HepG2 (cell line): ENCODE results near the gene MAN2A1. TPM values are rescaled to one million over a fixed set of nuclear protein-coding genes. Genes with fewer than 3 reads are reported as not detected.

Experiments
- ATAC-seq: fragments of 200-7000 bp; cut with Tn5 transposase; 3 replicates; pipeline ENCODE4 v1.9.1; 2020; ENCODE audit warnings: mild to moderate bottlenecking, moderate library complexity
- BruUV-seq: library from RNA; stranded (reverse); fragments of 400-500 nt; replicated peaks from 2 replicates; lab custom pipeline; 2021; lab: Mats Ljungman, UMichigan
- CTCF ChIA-PET: fragments of 300-600 bp; formaldehyde crosslinking; extraction: SDS; loops from one replicate; lab custom pipeline; 2021; ENCODE audit warnings: low total read pairs, inconsistent platforms, low intra/inter-chr PET ratio; lab: Yijun Ruan, JAX
- POLR2A ChIA-PET: fragments of 350-600 bp; sonication (Branson Sonifier 250); formaldehyde crosslinking; loops from one replicate; lab custom pipeline; 2020; ENCODE audit warnings: antibody characterized with exemption, inconsistent platforms; lab: Yijun Ruan, JAX
- DNase-seq: peaks from one replicate; pipeline ENCODE4 v3.0.0-alpha.2; 2015; ENCODE audit warnings: low spot score
- FAIRE-seq: peaks from 3 replicates; lab custom pipeline; 2011; peaks lifted over from hg19 to GRCh38; lab: Jason Lieb, UNC
- H2AFZ ChIP-seq: one replicate; pipeline ENCODE4 v1.6.1; 2011; ENCODE audit warnings: low read length, inconsistent platforms
- H3K27ac ChIP-seq: fragments of 300-600 bp; 3 replicates; pipeline ENCODE4 v1.8.0; 2011; ENCODE audit warnings: mixed run types, mild to moderate bottlenecking, mixed read lengths, low read length, inconsistent platforms; ENCODE audit not compliant: insufficient read depth; ENCODE audit errors: extremely low read length
- H3K27me3 ChIP-seq, 2 experiments: fragments of 200-600 bp in 1 of 2; 2 replicates in 1 of 2; 3 replicates in 1 of 2; pipeline versions ENCODE4 v1.6.0 to v1.8.0; 2011; ENCODE audit warnings: low read length in 2 of 2, mild to moderate bottlenecking in 2 of 2, moderate library complexity in 2 of 2, inconsistent platforms in 1 of 2; ENCODE audit not compliant: insufficient read depth in 2 of 2, control insufficient read depth in 1 of 2
- H3K36me3 ChIP-seq, 2 experiments: fragments of 200-600 bp in 1 of 2; replicated peaks in 1 of 2; 2 replicates in 1 of 2; 3 replicates in 1 of 2; pipeline versions ENCODE4 v1.5.1 to v1.8.0; 2011; ENCODE audit warnings: low read length in 2 of 2, inconsistent platforms in 1 of 2; ENCODE audit not compliant: insufficient read depth in 2 of 2, control insufficient read depth in 1 of 2
- H3K4me1 ChIP-seq: 2 replicates; pipeline ENCODE4 v1.5.1; 2012; ENCODE audit warnings: low read length, inconsistent platforms; ENCODE audit not compliant: insufficient read depth
- H3K4me2 ChIP-seq: 2 replicates; pipeline ENCODE4 v1.6.0; 2011; ENCODE audit warnings: low read depth, low read length, inconsistent platforms
- H3K4me3 ChIP-seq, 3 experiments: fragments of 200-600 bp in 1 of 3; sonication (generic), shearing (Covaris generic) in 1 of 3; replicated peaks in 1 of 3; 2 replicates each; pipeline ENCODE4 v1.5.1; 2011 to 2016; ENCODE audit warnings: low read length in 3 of 3, inconsistent platforms in 2 of 3, low read depth in 2 of 3, mild to moderate bottlenecking in 2 of 3, control low read depth in 1 of 3, mixed read lengths in 1 of 3; ENCODE audit not compliant: insufficient read depth in 1 of 3
- H3K79me2 ChIP-seq: one replicate; pipeline ENCODE4 v1.6.1; 2011; ENCODE audit warnings: low read length, inconsistent platforms; ENCODE audit not compliant: insufficient read depth
- H3K9ac ChIP-seq: 2 replicates; pipeline ENCODE4 v1.6.0; 2011; ENCODE audit warnings: mild to moderate bottlenecking, low read depth, low read length, inconsistent platforms; ENCODE audit not compliant: insufficient read depth
- H3K9me3 ChIP-seq: 2 replicates; pipeline ENCODE4 v1.5.1; 2012; ENCODE audit warnings: mild to moderate bottlenecking, low read length
- H4K20me1 ChIP-seq: 2 replicates; pipeline ENCODE4 v1.6.0; 2011; ENCODE audit warnings: inconsistent platforms, mild to moderate bottlenecking, low read length, moderate library complexity; ENCODE audit not compliant: insufficient read depth
- ARID3A ChIP-seq: IDR thresholded peaks from 2 replicates; pipeline ENCODE4 v1.6.1; 2012; ENCODE audit warnings: low read depth, low read length, improper control_type of control experiment
- ASH2L ChIP-seq: fragments of 300-600, 200-600 bp; sonication (generic); IDR thresholded peaks from 2 replicates; pipeline ENCODE4 v1.7.0; 2017; ENCODE audit warnings: low read depth, mild to moderate bottlenecking, moderate library complexity, mixed read lengths, low read length; ENCODE audit not compliant: insufficient read length
- CSRNP1 ChIP-seq: sonication (generic); formaldehyde crosslinking; IDR thresholded peaks from 2 replicates; pipeline ENCODE4 v1.8.1; 2023; ENCODE audit warnings: mild to moderate bottlenecking, missing genetic modification reagents
- EEA1 ChIP-seq: sonication (generic); formaldehyde crosslinking; IDR thresholded peaks from 2 replicates; pipeline ENCODE4 v1.5.1; 2020; ENCODE audit warnings: mild to moderate bottlenecking, missing genetic modification reagents, borderline replicate concordance
- ELF3 ChIP-seq: IDR thresholded peaks from 2 replicates; pipeline ENCODE4 v1.6.1; 2016; ENCODE audit warnings: missing genetic modification reagents, missing compliant biosample characterization
- KDM4B ChIP-seq: sonication (generic); formaldehyde crosslinking; IDR thresholded peaks from 2 replicates; pipeline ENCODE4 v1.4.0; 2020; ENCODE audit warnings: missing genetic modification reagents
- KDM5A ChIP-seq: fragments of 200-600 bp; sonication (generic); IDR thresholded peaks from 2 replicates; pipeline ENCODE4 v1.7.0; 2018; ENCODE audit warnings: antibody characterized with exemption, mild to moderate bottlenecking, low read length, borderline replicate concordance
- MATR3 ChIP-seq: sonication (generic); formaldehyde crosslinking; IDR thresholded peaks from 2 replicates; pipeline ENCODE4 v1.4.0; 2020; ENCODE audit warnings: missing genetic modification reagents
- MXD3 ChIP-seq: IDR thresholded peaks from 2 replicates; pipeline ENCODE4 v1.6.1; 2016; ENCODE audit warnings: mild to moderate bottlenecking, missing biosample characterization, missing genetic modification reagents
- SP5 ChIP-seq: IDR thresholded peaks from 2 replicates; pipeline ENCODE4 v1.6.1; 2016; ENCODE audit warnings: low read depth, borderline replicate concordance
- WIZ ChIP-seq: sonication (generic); formaldehyde crosslinking; IDR thresholded peaks from 2 replicates; pipeline ENCODE4 v1.5.1; 2020; ENCODE audit warnings: mild to moderate bottlenecking, missing genetic modification reagents
- ZFP91 ChIP-seq: sonication (generic); formaldehyde crosslinking; IDR thresholded peaks from 2 replicates; pipeline ENCODE4 v1.9.0; 2022; ENCODE audit warnings: missing genetic modification reagents, mild to moderate bottlenecking, borderline replicate concordance
- ZMYM2 ChIP-seq: sonication (generic); formaldehyde crosslinking; IDR thresholded peaks from 2 replicates; pipeline ENCODE4 v1.8.0; 2022; ENCODE audit warnings: mild to moderate bottlenecking, missing genetic modification reagents
- ZNF205 ChIP-seq: IDR thresholded peaks from 2 replicates; pipeline ENCODE4 v1.6.1; 2018; ENCODE audit warnings: missing biosample characterization, missing genetic modification reagents
- ZNF251 ChIP-seq: sonication (generic); formaldehyde crosslinking; IDR thresholded peaks from 2 replicates; pipeline ENCODE4 v1.9.0; 2021; ENCODE audit warnings: mild to moderate bottlenecking, missing genetic modification reagents
- ZNF331 ChIP-seq: sonication (generic); formaldehyde crosslinking; IDR thresholded peaks from 2 replicates; pipeline ENCODE4 v1.4.0; 2020; ENCODE audit warnings: missing genetic modification reagents
- ZNF382 ChIP-seq: sonication (generic); formaldehyde crosslinking; IDR thresholded peaks from 2 replicates; pipeline ENCODE4 v1.5.0; 2020; ENCODE audit warnings: missing genetic modification reagents, mild to moderate bottlenecking, borderline replicate concordance
- ZNF567 ChIP-seq: sonication (generic); formaldehyde crosslinking; IDR thresholded peaks from 2 replicates; pipeline ENCODE4 v1.8.1; 2023; ENCODE audit warnings: mild to moderate bottlenecking, missing genetic modification reagents, borderline replicate concordance
- in situ Hi-C: cut with HindIII; loops from 2 replicates; pipeline ENCODE4 v1.10.0; 2017; ENCODE audit warnings: low pct_unique_long_range_greater_than_20kb; ENCODE audit not compliant: extremely low pct_ligation_motif_present
- intact Hi-C: fragments of 100-400 bp; cut with micrococcal nuclease; formaldehyde crosslinking; loops from one replicate; pipeline ENCODE4 v1.10.0; 2022; ENCODE audit not compliant: unreplicated experiment
- polyA plus RNA-seq, 8 experiments: library from polyadenylated mRNA; depleted of rRNA in 3 of 8; stranded (reverse) in 7 of 8; unstranded in 1 of 8; fragments of >200 nt; fragmentation: Illumina TruSeq in 4 of 8; extraction: Trizol in 4 of 8; gene quantifications; 2 replicates each; pipeline versions ENCODE4 v1.2.1 to v1.2.3, GENCODE V29; 2011 to 2016; ENCODE audit warnings: low read depth in 4 of 8, missing spikeins in 1 of 8, mixed read lengths in 1 of 8; ENCODE audit not compliant: insufficient read depth in 1 of 8
- total RNA-seq, 5 experiments: library from RNA; depleted of rRNA; stranded (reverse); fragments of >200 nt; fragmentation: Illumina TruSeq; extraction: Trizol; gene quantifications; 2 replicates each; pipeline ENCODE4 v1.2.3, GENCODE V29; 2016; ENCODE audit warnings: low read depth in 1 of 5

Gene MAN2A1
- total and polyA plus RNA-seq, 2 of the 13 experiments (the other 11 are each of a cell fraction or from before 2014, with no cell fraction given) = 56.2 to 80.5 TPM

- TF ChIP-seq ZFP91 (CRISPR knock-in tag) (no peak), ELF3 (CRISPR knock-in tag) (no peak), EEA1 (CRISPR knock-in tag) (no peak), ZNF567 (CRISPR knock-in tag) (no peak)
Measured at GRCh38 chr5:109757490-109757889, 67.8 kb downstream of the MAN2A1 start (continued).

- ATAC-seq (no peak), DNase-seq (no peak), FAIRE-seq (no peak)
- TF ChIP-seq CSRNP1 (CRISPR knock-in tag) = no peak
- TF ChIP-seq ARID3A = no peak
- TF ChIP-seq ZNF251 (CRISPR knock-in tag) = no peak
- no peak for TF ChIP-seq ZNF205 (CRISPR knock-in tag)
- no peak for TF ChIP-seq ZNF382
- TF ChIP-seq ASH2L = no peak
- TF ChIP-seq ZMYM2 (CRISPR knock-in tag) = no peak
- TF ChIP-seq MXD3 = no peak
- no peak for TF ChIP-seq KDM4B (CRISPR knock-in tag)
- no peak for TF ChIP-seq MATR3 (CRISPR knock-in tag)
- no peak for TF ChIP-seq KDM5A
- no peak for TF ChIP-seq WIZ (CRISPR knock-in tag)
- no peak for TF ChIP-seq SP5 (CRISPR knock-in tag)
- no peak for TF ChIP-seq ZNF331
- no peak overlapping the region for H3K9ac ChIP-seq
- no peak overlapping the region for H2AFZ ChIP-seq
- no peaks in the 10 kb centered on the region for H4K20me1 ChIP-seq
- H3K4me3 ChIP-seq = no peak overlapping the region
- ChIA-PET POLR2A (no interaction called here), CTCF (no interaction called here)
- H3K27ac ChIP-seq = no peak overlapping the region
- H3K27me3 ChIP-seq = no peaks in the 10 kb centered on the region
- H3K36me3 ChIP-seq = peaks cover 10 to 20% of the 10 kb centered on the region in 2 experiments
- no TSS peak for BruUV-seq
- H3K4me1 ChIP-seq = no peaks in the 10 kb centered on the region
- in situ Hi-C loops (no loop called here), intact Hi-C loops (no loop called here)
- no peak overlapping the region for H3K4me2 ChIP-seq
- H3K79me2 ChIP-seq = peaks cover 4% of the 10 kb centered on the region
- no peaks in the 10 kb centered on the region for H3K9me3 ChIP-seq
Measured at GRCh38 chr5:109759306-109759705, 69.6 kb downstream of the MAN2A1 start.
